ENCODE measurements around the gene LAMA2.

GRCh38 chr6:129186988-129187387 lies 304.1 kb downstream of the LAMA2 start:
- TF ChIP-seq EZH2 (IDR thresholded peaks at IDR 0.05; ENCODE audit: borderline replicate concordance, low read length) = no peak
- TF ChIP-seq CTCF (conservative IDR thresholded peaks at IDR 0.05 in 1 of 2, IDR thresholded peaks at IDR 0.05 in 1 of 2; ENCODE audit: extremely low read depth in 1 of 2, insufficient read depth in 1 of 2, low read depth in 1 of 2, low read length in 2 of 2) = no peak
